HepG2 (cell line): ENCODE results near the gene KHNYN. TPM values are rescaled to one million over a fixed set of nuclear protein-coding genes. Genes with fewer than 3 reads are reported as not detected.
A peak's percentile ranks its signal among the peaks of the same experiment; 100 is the strongest.

Experiments used
- ATRX ChIP-seq: sonication (generic); formaldehyde crosslinking; IDR thresholded peaks from 2 replicates; pipeline ENCODE4 v1.4.0; 2020; ENCODE audit warnings: missing genetic modification reagents, borderline replicate concordance
- CERS6 ChIP-seq: sonication (generic); formaldehyde crosslinking; IDR thresholded peaks from 2 replicates; pipeline ENCODE4 v1.5.0; 2020; ENCODE audit warnings: missing genetic modification reagents
- DBP ChIP-seq: sonication (generic); formaldehyde crosslinking; IDR thresholded peaks from 2 replicates; pipeline ENCODE4 v1.4.0; 2020; ENCODE audit warnings: missing genetic modification reagents; ENCODE audit errors: not compliant biosample characterization
- DRAP1 ChIP-seq: IDR thresholded peaks from 2 replicates; pipeline ENCODE4 v1.6.1; 2016; ENCODE audit warnings: missing genetic modification reagents, missing compliant biosample characterization
- EP300 ChIP-seq, 3 experiments: sonication (generic) in 1 of 3; formaldehyde crosslinking in 1 of 3; IDR thresholded peaks; 2 replicates each; pipeline versions ENCODE4 v1.5.1 to v1.6.1; 2011 to 2020; ENCODE audit warnings: low read depth in 2 of 3, low read length in 2 of 3, borderline replicate concordance in 1 of 3, improper control_type of control experiment in 1 of 3, mild to moderate bottlenecking in 1 of 3, missing genetic modification reagents in 1 of 3, moderate library complexity in 1 of 3
- NR2C2 ChIP-seq: sonication (generic); formaldehyde crosslinking; IDR thresholded peaks from 2 replicates; pipeline ENCODE4 v1.4.0; 2020; ENCODE audit warnings: missing genetic modification reagents, mild to moderate bottlenecking, moderate library complexity, borderline replicate concordance
- NR2F2 ChIP-seq: IDR thresholded peaks from 2 replicates; pipeline ENCODE4 v1.6.1; 2012; ENCODE audit warnings: low read depth, inconsistent platforms, borderline replicate concordance
- NR2F6 ChIP-seq, 2 experiments: IDR thresholded peaks; 2 replicates each; pipeline ENCODE4 v1.6.1; 2016; ENCODE audit warnings: antibody characterized with exemption in 1 of 2, mild to moderate bottlenecking in 1 of 2
- PLRG1 ChIP-seq: fragments of 450-650 bp; conservative IDR thresholded peaks from 2 replicates; pipeline ENCODE4 v1.6.1; 2016
- POLR2AphosphoS5 ChIP-seq: IDR thresholded peaks from 2 replicates; pipeline ENCODE4 v1.6.1; 2012; ENCODE audit warnings: low read depth, low read length
- PRDM4 ChIP-seq: sonication (generic); formaldehyde crosslinking; IDR thresholded peaks from 2 replicates; pipeline ENCODE4 v1.9.0; 2021; ENCODE audit warnings: missing genetic modification reagents, borderline replicate concordance
- ZFP82 ChIP-seq: sonication (generic); formaldehyde crosslinking; IDR thresholded peaks from 2 replicates; pipeline ENCODE4 v1.5.1; 2020; ENCODE audit warnings: mild to moderate bottlenecking, missing genetic modification reagents, borderline replicate concordance
- ZNF205 ChIP-seq: IDR thresholded peaks from 2 replicates; pipeline ENCODE4 v1.6.1; 2018; ENCODE audit warnings: missing biosample characterization, missing genetic modification reagents
- ZNF574 ChIP-seq: sonication (generic); formaldehyde crosslinking; IDR thresholded peaks from 2 replicates; pipeline ENCODE4 v1.4.0; 2020; ENCODE audit warnings: missing genetic modification reagents
- ZNF615 ChIP-seq: sonication (generic); formaldehyde crosslinking; IDR thresholded peaks from 2 replicates; pipeline ENCODE4 v1.5.0; 2020; ENCODE audit warnings: mild to moderate bottlenecking, missing genetic modification reagents, borderline replicate concordance
- ZNF747 ChIP-seq: sonication (generic); formaldehyde crosslinking; IDR thresholded peaks from 2 replicates; pipeline ENCODE4 v1.8.1; 2023; ENCODE audit warnings: missing genetic modification reagents, mild to moderate bottlenecking, borderline replicate concordance
- ZNF83 ChIP-seq: sonication (generic); formaldehyde crosslinking; IDR thresholded peaks from 2 replicates; pipeline ENCODE4 v1.4.0; 2020; ENCODE audit warnings: missing genetic modification reagents, mild to moderate bottlenecking, borderline replicate concordance
- ZNF883 ChIP-seq: sonication (generic); formaldehyde crosslinking; IDR thresholded peaks from 2 replicates; pipeline ENCODE4 v1.5.1; 2020; ENCODE audit warnings: mild to moderate bottlenecking, missing genetic modification reagents; ENCODE audit errors: not compliant biosample characterization
- ZSCAN5A ChIP-seq: sonication (generic); formaldehyde crosslinking; IDR thresholded peaks from 2 replicates; pipeline ENCODE4 v1.8.0; 2022; ENCODE audit warnings: mild to moderate bottlenecking, missing genetic modification reagents, borderline replicate concordance
- polyA plus RNA-seq, 8 experiments: library from polyadenylated mRNA; depleted of rRNA in 3 of 8; stranded (reverse) in 7 of 8; unstranded in 1 of 8; fragments of >200 nt; fragmentation: Illumina TruSeq in 4 of 8; extraction: Trizol in 4 of 8; gene quantifications; 2 replicates each; pipeline versions ENCODE4 v1.2.1 to v1.2.3, GENCODE V29; 2011 to 2016; ENCODE audit warnings: low read depth in 4 of 8, missing spikeins in 1 of 8, mixed read lengths in 1 of 8; ENCODE audit not compliant: insufficient read depth in 1 of 8
- total RNA-seq, 5 experiments: library from RNA; depleted of rRNA; stranded (reverse); fragments of >200 nt; fragmentation: Illumina TruSeq; extraction: Trizol; gene quantifications; 2 replicates each; pipeline ENCODE4 v1.2.3, GENCODE V29; 2016; ENCODE audit warnings: low read depth in 1 of 5

The KHNYN gene
- total and polyA plus RNA-seq, 2 of the 13 experiments (the other 11 are each of a cell fraction or from before 2014, with no cell fraction given): 52.8 to 75.7 TPM

GRCh38 chr14:24443053-24443665 is 13.4 kb downstream of the KHNYN start (continued):
- TF ChIP-seq ZSCAN5A (CRISPR knock-in tag) (0 out of 2 replicates have a peak, but pooled peaks have one; percentile 23), NR2C2 (peak; percentile 96), ZNF574 (no peak), PLRG1 (no peak), ZNF883 (CRISPR knock-in tag) (no peak), ZNF205 (no peak), CERS6 (no peak), NR2F2 (no peak), ZNF83 (CRISPR knock-in tag) (no peak), DRAP1 (CRISPR knock-in tag) (no peak), POLR2AphosphoS5 (no peak), NR2F6 (IDR thresholded peaks at IDR 0.05) (0 out of 2 replicates have a peak, but pooled peaks have one; percentile 5), NR2F6 (CRISPR knock-in tag; IDR thresholded peaks at IDR 0.05) (no peak), DBP (CRISPR knock-in tag) (no peak), PRDM4 (CRISPR knock-in tag) (no peak; the same call in 1 of the 2 replicates), ATRX (CRISPR knock-in tag) (0 out of 2 replicates have a peak, but pooled peaks have one; percentile 26), ZNF747 (CRISPR knock-in tag) (no peak), EP300 (IDR thresholded peaks at IDR 0.05; ENCODE audit: low read depth in 2 of 2, low read length in 2 of 2) (peak in 1 of 2 experiments; percentile 25; a peak in 1 of 4 replicates), EP300 (CRISPR knock-in tag; IDR thresholded peaks at IDR 0.05; ENCODE audit: borderline replicate concordance) (no peak), ZFP82 (no peak), ZNF615 (CRISPR knock-in tag) (no peak)
